Panc1 (cell line): ENCODE measurements around the gene ANGPTL1. TPM values are rescaled to one million over a fixed set of nuclear protein-coding genes. Genes with fewer than 3 reads are reported as not detected.

Experiments used
- ATAC-seq: fragments of 200-7000 bp; cut with Tn5 transposase; 2 replicates; pipeline ENCODE4 v1.9.1; 2020; ENCODE audit warnings: mild to moderate bottlenecking, moderate library complexity
- BruUV-seq: library from RNA; stranded (reverse); fragments of 400-500 nt; replicated peaks from 2 replicates; lab custom pipeline; 2021; lab: Mats Ljungman, UMichigan
- CTCF ChIA-PET: fragments of 300-600 bp; sonication (Branson Sonifier 250); formaldehyde crosslinking; loops from one replicate; lab custom pipeline; 2022; ENCODE audit warnings: antibody characterized with exemption; lab: Charles Lee
- POLR2A ChIA-PET: fragments of 300-600 bp; sonication (Branson Sonifier 250); formaldehyde crosslinking; loops from one replicate; lab custom pipeline; 2022; ENCODE audit warnings: antibody characterized with exemption; lab: Charles Lee
- DNase-seq: peaks from one replicate; pipeline ENCODE4 v3.0.0-alpha.2; 2010; ENCODE audit warnings: low read depth, low spot score
- H3K27ac ChIP-seq: 2 replicates; pipeline ENCODE4 v1.5.1; 2011; ENCODE audit warnings: mild to moderate bottlenecking, low read length, inconsistent platforms
- H3K27me3 ChIP-seq: fragments of 200-500 bp; sonication (Bioruptor generic); 2 replicates; pipeline ENCODE4 v1.6.0; 2014; ENCODE audit warnings: low read length, inconsistent platforms; ENCODE audit not compliant: control insufficient read depth, insufficient read depth
- H3K36me3 ChIP-seq: fragments of 200-500 bp; sonication (Bioruptor generic); 2 replicates; pipeline ENCODE4 v1.5.1; 2014; ENCODE audit warnings: inconsistent platforms, mild to moderate bottlenecking, low read length, moderate library complexity; ENCODE audit not compliant: control insufficient read depth, insufficient read depth
- H3K4me1 ChIP-seq: 2 replicates; pipeline ENCODE4 v1.5.1; 2011; ENCODE audit warnings: inconsistent platforms, mild to moderate bottlenecking, low read length, moderate library complexity; ENCODE audit not compliant: control insufficient read depth, insufficient read depth
- H3K4me3 ChIP-seq, 2 experiments: 2 replicates each; pipeline ENCODE4 v1.5.1; 2011 to 2012; ENCODE audit warnings: low read depth in 2 of 2, low read length in 2 of 2, mild to moderate bottlenecking in 2 of 2, inconsistent platforms in 1 of 2, moderate library complexity in 1 of 2
- H3K9me3 ChIP-seq: fragments of 200-500 bp; sonication (Bioruptor generic); 2 replicates; pipeline ENCODE4 v1.5.1; 2014; ENCODE audit warnings: low read depth, mild to moderate bottlenecking, inconsistent platforms, low read length, moderate library complexity; ENCODE audit not compliant: control insufficient read depth, insufficient read depth
- POLR2AphosphoS5 ChIP-seq: IDR thresholded peaks from 2 replicates; pipeline ENCODE4 v1.6.1; 2012; ENCODE audit warnings: mild to moderate bottlenecking, low read depth, low read length, moderate library complexity
- REST ChIP-seq, 2 experiments: IDR thresholded peaks; 2 replicates each; pipeline ENCODE4 v1.6.1; 2011 to 2012; ENCODE audit warnings: low read depth in 2 of 2, control low read depth in 1 of 2, low read length in 1 of 2, mild to moderate bottlenecking in 1 of 2, moderate library complexity in 1 of 2; ENCODE audit not compliant: insufficient read depth in 1 of 2
- SIN3A ChIP-seq: IDR thresholded peaks from 2 replicates; pipeline ENCODE4 v1.6.1; 2012; ENCODE audit warnings: low read depth, mild to moderate bottlenecking, low read length, moderate library complexity, borderline replicate concordance; ENCODE audit not compliant: insufficient read depth
- TCF7L2 ChIP-seq: IDR thresholded peaks from 2 replicates; pipeline ENCODE4 v1.6.1; 2011; ENCODE audit warnings: mild to moderate bottlenecking, low read depth, low read length, inconsistent platforms
- in situ Hi-C: cut with HindIII; loops from 2 replicates; pipeline ENCODE4 v1.10.0; 2016; ENCODE audit warnings: low sequenced_read_pairs, low pct_unique_long_range_greater_than_20kb
- intact Hi-C: fragments of 100-400 bp; cut with micrococcal nuclease; formaldehyde crosslinking; loops from one replicate; pipeline ENCODE4 v1.10.0; 2022; ENCODE audit not compliant: unreplicated experiment
- total RNA-seq: library from RNA; stranded (reverse); gene quantifications from one replicate; pipeline ENCODE4 v1.2.1, GENCODE V29; 2021; ENCODE audit not compliant: unreplicated experiment
- TF ChIP-seq, protein P1 (sequence below): fragments of 450-650 bp; IDR thresholded peaks from 2 replicates; pipeline ENCODE4 v1.5.1; 2017; ENCODE audit warnings: mild to moderate bottlenecking

ANGPTL1 gene
- total RNA-seq, 1 experiment from 2014 or later = not detected

GRCh38 chr1:178810585-178810984 is 60.3 kb downstream of the ANGPTL1 start:
- no TSS peak for BruUV-seq
- TF ChIP-seq SIN3A (no peak), POLR2AphosphoS5 (no peak), REST (IDR thresholded peaks at IDR 0.05; ENCODE audit: insufficient read depth in 1 of 2, low read depth in 2 of 2, low read length in 1 of 2) (no peak), TCF7L2 (no peak)
- TF ChIP-seq, protein P1, sequence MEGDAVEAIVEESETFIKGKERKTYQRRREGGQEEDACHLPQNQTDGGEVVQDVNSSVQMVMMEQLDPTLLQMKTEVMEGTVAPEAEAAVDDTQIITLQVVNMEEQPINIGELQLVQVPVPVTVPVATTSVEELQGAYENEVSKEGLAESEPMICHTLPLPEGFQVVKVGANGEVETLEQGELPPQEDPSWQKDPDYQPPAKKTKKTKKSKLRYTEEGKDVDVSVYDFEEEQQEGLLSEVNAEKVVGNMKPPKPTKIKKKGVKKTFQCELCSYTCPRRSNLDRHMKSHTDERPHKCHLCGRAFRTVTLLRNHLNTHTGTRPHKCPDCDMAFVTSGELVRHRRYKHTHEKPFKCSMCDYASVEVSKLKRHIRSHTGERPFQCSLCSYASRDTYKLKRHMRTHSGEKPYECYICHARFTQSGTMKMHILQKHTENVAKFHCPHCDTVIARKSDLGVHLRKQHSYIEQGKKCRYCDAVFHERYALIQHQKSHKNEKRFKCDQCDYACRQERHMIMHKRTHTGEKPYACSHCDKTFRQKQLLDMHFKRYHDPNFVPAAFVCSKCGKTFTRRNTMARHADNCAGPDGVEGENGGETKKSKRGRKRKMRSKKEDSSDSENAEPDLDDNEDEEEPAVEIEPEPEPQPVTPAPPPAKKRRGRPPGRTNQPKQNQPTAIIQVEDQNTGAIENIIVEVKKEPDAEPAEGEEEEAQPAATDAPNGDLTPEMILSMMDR = no peak
- Histone ChIP-seq H3K9me3 (no peaks in the 10 kb centered on the region), H3K36me3 (no peaks in the 10 kb centered on the region), H3K27ac (no peak overlapping the region), H3K4me3 (no peak overlapping the region), H3K27me3 (no peaks in the 10 kb centered on the region), H3K4me1 (no peaks in the 10 kb centered on the region)
- in situ Hi-C loops (no loop called here), intact Hi-C loops (no loop called here)
- no peak for DNase-seq
- ChIA-PET POLR2A (no interaction called here), CTCF (no interaction called here)
- ATAC-seq = no peak

DNA sequence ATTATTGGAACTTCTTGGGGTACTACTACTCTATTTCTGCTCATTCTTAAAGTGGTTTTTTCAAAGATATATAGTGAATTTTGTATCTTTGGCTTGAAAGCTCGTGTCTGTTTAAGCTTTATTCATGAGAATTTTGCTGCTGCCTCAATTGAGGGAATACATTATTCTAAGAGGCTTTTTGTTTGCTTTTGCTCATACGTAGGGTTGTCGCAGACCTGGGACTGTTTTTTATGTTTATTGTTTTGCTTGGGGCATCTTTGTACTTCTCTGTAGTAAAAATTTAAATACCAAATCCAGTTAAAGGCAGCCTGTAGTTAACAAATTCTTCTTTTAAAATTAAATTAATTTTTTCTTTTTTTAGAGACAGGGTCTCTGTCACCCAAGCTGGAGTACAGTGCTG is 62.3 kb downstream of the ANGPTL1 start:
- intact Hi-C loops (no loop called here), in situ Hi-C loops (no loop called here)
- no peaks in the 10 kb centered on the region for H3K9me3 ChIP-seq
- DNase-seq (no peak), ATAC-seq (no peak)
- CTCF ChIA-PET = no interaction called here
- no peak overlapping the region for H3K4me3 ChIP-seq
- H3K4me1 ChIP-seq = no peaks in the 10 kb centered on the region
- POLR2A ChIA-PET = no interaction called here
- no peak for TF ChIP-seq REST (IDR thresholded peaks at IDR 0.05; ENCODE audit: insufficient read depth in 1 of 2, low read depth in 2 of 2, low read length in 1 of 2)
- TF ChIP-seq POLR2AphosphoS5 = no peak
- TF ChIP-seq TCF7L2 = no peak
- TF ChIP-seq SIN3A = no peak
- TF ChIP-seq, protein P1 = no peak
- no TSS peak for BruUV-seq
- no peaks in the 10 kb centered on the region for H3K27me3 ChIP-seq
- no peak overlapping the region for H3K27ac ChIP-seq
- no peaks in the 10 kb centered on the region for H3K36me3 ChIP-seq
